Lung (tissue), 12 donors: Measurements from ENCODE around the gene THSD7B. TPM values are rescaled to one million over a fixed set of nuclear protein-coding genes. Genes with fewer than 3 reads are reported as not detected.

Source experiments
- ATAC-seq: fragments of 200-7000 bp; cut with Tn5 transposase; one replicate; pipeline ENCODE4 v1.9.1; 2020; ENCODE audit warnings: moderate number of reproducible peaks; ENCODE audit not compliant: insufficient read depth, low FRiP score
- DNase-seq, 3 donors: peaks; one replicate each; pipeline ENCODE4 v3.0.0-alpha.2; 2013 to 2017
- H3K27ac ChIP-seq, 2 donors: one replicate each; pipeline ENCODE4 v1.5.1; 2013; ENCODE audit warnings: mild to moderate bottlenecking in 2 of 2, moderate library complexity in 2 of 2, control low read depth in 1 of 2, inconsistent platforms in 1 of 2, low read depth in 1 of 2, low read length in 1 of 2
- H3K27me3 ChIP-seq, 3 donors: one replicate each; pipeline ENCODE4 v1.5.1; 2013; ENCODE audit warnings: low read length in 2 of 3; ENCODE audit not compliant: control insufficient read depth in 3 of 3, insufficient read depth in 3 of 3
- H3K36me3 ChIP-seq, 4 donors: one replicate each; pipeline ENCODE4 v1.5.1; 2013; ENCODE audit warnings: low read length in 4 of 4, mild to moderate bottlenecking in 1 of 4, moderate library complexity in 1 of 4; ENCODE audit not compliant: control insufficient read depth in 4 of 4, insufficient read depth in 4 of 4
- H3K4me1 ChIP-seq, 5 donors: one replicate each; pipeline ENCODE4 v1.5.1; 2013; ENCODE audit warnings: low read length in 5 of 5, mild to moderate bottlenecking in 2 of 5, moderate library complexity in 1 of 5; ENCODE audit not compliant: control insufficient read depth in 5 of 5, insufficient read depth in 5 of 5
- H3K4me3 ChIP-seq: one replicate; pipeline ENCODE4 v1.5.1; 2013; ENCODE audit warnings: mild to moderate bottlenecking, control low read depth, moderate library complexity
- H3K9ac ChIP-seq, 2 donors: one replicate each; pipeline ENCODE4 v1.5.1; 2013; ENCODE audit warnings: low read length in 2 of 2, control low read depth in 1 of 2; ENCODE audit not compliant: insufficient read depth in 1 of 2
- H3K9me3 ChIP-seq, 4 donors: one replicate each; pipeline ENCODE4 v1.5.1; 2013; ENCODE audit warnings: low read length in 3 of 4, mild to moderate bottlenecking in 1 of 4, moderate library complexity in 1 of 4; ENCODE audit not compliant: control insufficient read depth in 4 of 4, insufficient read depth in 3 of 4
- WGBS, 2 donors: extraction: QIAGEN DNeasy Blood & Tissue Kit; methylation state at CpG; one replicate each; pipeline ENCODE4 v1.1.7; 2013; 5-methylcytosine and 5-hydroxymethylcytosine counted together
- polyA plus RNA-seq, 2 donors: library from polyadenylated mRNA; stranded (reverse); fragments of 200-250 nt; gene quantifications; one replicate each; pipeline ENCODE4 v1.2.1, GENCODE V29; 2013
- total RNA-seq, 2 donors: library from RNA; depleted of rRNA in 1 of 2; stranded (reverse); fragments of >200 nt in 1 of 2; gene quantifications; one replicate each; pipeline ENCODE4 v1.2.1, GENCODE V29; 2014 to 2021
- TF ChIP-seq, protein P1 (sequence below): IDR thresholded peaks from 2 replicates; pipeline ENCODE4 v1.5.1; 2012; ENCODE audit warnings: mild to moderate bottlenecking; ENCODE audit errors: control extremely low read depth, extremely low read depth
- donor health status: control.
- donor health status: control.
- donor health status: Bipolar disorder and iron deficiency.
- donor health status: healthy.
- donor health status: DM: yes; HTN: yes; CAD: no.

The THSD7B gene
- total and polyA plus RNA-seq, 4 donors: 0.03 to 8.2 (median 0.14) TPM

DNA sequence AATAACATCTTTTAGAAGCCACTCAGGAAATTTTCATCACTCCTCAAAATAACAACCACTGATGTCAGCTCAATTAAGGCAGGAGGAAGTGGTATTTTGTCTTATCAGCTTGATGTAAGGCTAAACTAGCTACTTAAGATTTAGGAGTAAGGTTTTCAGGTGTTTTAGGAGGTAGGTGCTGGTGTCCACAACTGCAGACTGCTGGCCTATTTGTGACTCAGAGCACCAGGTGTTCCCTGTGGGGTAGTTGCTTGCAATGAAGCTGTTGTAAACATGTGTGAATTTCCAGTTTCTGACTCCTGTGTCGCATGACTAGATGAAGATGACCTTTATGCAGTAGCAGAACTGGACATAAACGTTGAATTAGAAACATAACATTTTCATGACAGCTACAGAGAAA is 164.2 kb downstream of the THSD7B start:
- no peak overlapping the region for H3K9ac ChIP-seq
- no peaks in the 10 kb centered on the region for H3K9me3 ChIP-seq
- no peaks in the 10 kb centered on the region for H3K4me1 ChIP-seq
- no peaks in the 10 kb centered on the region for H3K27me3 ChIP-seq
- WGBS, 2 donors: 56% methylated on average over 2 of the region's 2 CpGs
- no peak overlapping the region for H3K4me3 ChIP-seq
- TF ChIP-seq, protein P1, sequence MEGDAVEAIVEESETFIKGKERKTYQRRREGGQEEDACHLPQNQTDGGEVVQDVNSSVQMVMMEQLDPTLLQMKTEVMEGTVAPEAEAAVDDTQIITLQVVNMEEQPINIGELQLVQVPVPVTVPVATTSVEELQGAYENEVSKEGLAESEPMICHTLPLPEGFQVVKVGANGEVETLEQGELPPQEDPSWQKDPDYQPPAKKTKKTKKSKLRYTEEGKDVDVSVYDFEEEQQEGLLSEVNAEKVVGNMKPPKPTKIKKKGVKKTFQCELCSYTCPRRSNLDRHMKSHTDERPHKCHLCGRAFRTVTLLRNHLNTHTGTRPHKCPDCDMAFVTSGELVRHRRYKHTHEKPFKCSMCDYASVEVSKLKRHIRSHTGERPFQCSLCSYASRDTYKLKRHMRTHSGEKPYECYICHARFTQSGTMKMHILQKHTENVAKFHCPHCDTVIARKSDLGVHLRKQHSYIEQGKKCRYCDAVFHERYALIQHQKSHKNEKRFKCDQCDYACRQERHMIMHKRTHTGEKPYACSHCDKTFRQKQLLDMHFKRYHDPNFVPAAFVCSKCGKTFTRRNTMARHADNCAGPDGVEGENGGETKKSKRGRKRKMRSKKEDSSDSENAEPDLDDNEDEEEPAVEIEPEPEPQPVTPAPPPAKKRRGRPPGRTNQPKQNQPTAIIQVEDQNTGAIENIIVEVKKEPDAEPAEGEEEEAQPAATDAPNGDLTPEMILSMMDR: no peak
- H3K27ac ChIP-seq: no peak overlapping the region
- DNase-seq: no peak
- no peak for ATAC-seq
- H3K36me3 ChIP-seq: no peaks in the 10 kb centered on the region

DNA sequence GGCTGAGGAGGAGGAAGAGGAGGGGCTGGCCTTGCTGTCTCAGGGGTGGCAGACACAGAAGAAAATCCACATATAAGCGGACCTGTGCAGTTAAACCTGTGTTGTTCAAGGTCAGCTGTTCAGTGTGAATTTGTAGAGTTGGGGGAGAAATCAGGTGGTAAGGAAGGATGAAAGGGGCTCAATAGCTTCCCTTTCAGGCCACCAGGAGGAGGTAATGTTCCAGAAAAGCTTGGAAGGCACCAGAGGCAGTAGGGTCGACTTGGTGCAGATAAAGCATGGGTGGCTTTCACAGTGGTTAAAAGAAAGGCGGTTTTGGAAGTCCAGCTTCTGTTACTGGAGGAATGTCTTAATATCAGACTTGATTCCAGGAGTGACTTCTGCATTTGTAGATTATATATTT is 167.4 kb downstream of the THSD7B start:
- DNase-seq (peak; percentile 21 to 36 (median 29)), ATAC-seq (no peak)
- H3K27me3 ChIP-seq: no peaks in the 10 kb centered on the region

DNA sequence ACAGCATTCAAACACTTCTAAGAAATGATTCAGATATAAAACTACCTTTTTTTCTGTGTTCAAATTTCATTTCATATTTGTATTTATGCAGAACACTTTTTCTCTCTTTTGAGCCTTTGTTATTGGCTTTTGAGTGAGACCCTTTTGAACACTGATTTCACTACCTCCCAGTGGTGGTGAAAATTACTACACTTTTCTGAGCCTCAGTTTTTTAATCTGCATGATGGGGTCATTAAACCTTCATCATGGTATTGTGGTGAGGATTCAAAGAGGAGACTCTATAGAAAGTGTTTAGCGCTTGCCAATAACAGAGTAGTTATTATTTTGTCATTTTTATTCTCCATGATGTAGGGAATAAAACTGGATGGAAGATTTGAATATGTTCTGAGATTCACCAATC is 169.8 kb downstream of the THSD7B start:
- Histone ChIP-seq H3K27ac (no peak overlapping the region), H3K36me3 (no peaks in the 10 kb centered on the region), H3K9me3 (peaks cover 0 to 2% (median 0%) of the 10 kb centered on the region in 4 donors), H3K4me1 (no peaks in the 10 kb centered on the region), H3K27me3 (no peaks in the 10 kb centered on the region), H3K4me3 (no peak overlapping the region), H3K9ac (no peak overlapping the region)
- no peak for ATAC-seq
- DNase-seq: no peak
- WGBS, 2 donors: 93 to 95% methylated on average over 1 of the region's 1 CpG
- TF ChIP-seq, protein P1: no peak

More for the DNA sequence above, 167.4 kb downstream of the THSD7B start:
- no peaks in the 10 kb centered on the region for H3K36me3 ChIP-seq
- no peak overlapping the region for H3K9ac ChIP-seq
- H3K4me3 ChIP-seq: no peak overlapping the region
- no peaks in the 10 kb centered on the region for H3K9me3 ChIP-seq
- 42 to 66% methylated on average over 3 of the region's 3 CpGs for WGBS, 2 donors
- TF ChIP-seq, protein P1: no peak
- no peak overlapping the region for H3K27ac ChIP-seq
- no peaks in the 10 kb centered on the region for H3K4me1 ChIP-seq

GRCh38 chr2:136956050-136956449 is 190.7 kb downstream of the THSD7B start:
- no peak overlapping the region for H3K9ac ChIP-seq
- H3K4me1 ChIP-seq: no peaks in the 10 kb centered on the region
- H3K9me3 ChIP-seq: no peaks in the 10 kb centered on the region
- no peak overlapping the region for H3K27ac ChIP-seq
- TF ChIP-seq, protein P1: no peak
- no peaks in the 10 kb centered on the region for H3K27me3 ChIP-seq
- H3K36me3 ChIP-seq: no peaks in the 10 kb centered on the region
- H3K4me3 ChIP-seq: no peak overlapping the region
- WGBS, 2 donors: 4 to 94% methylated on average over 1 of the region's 1 CpG
- no peak for ATAC-seq
- no peak for DNase-seq
